HL-60 (cell line): ENCODE results near the gene CIP2A.

Experiments used
- DNase-seq, 2 experiments: peaks; one replicate each; pipeline ENCODE4 v3.0.0-alpha.2; 2010 to 2020; ENCODE audit warnings: low read depth in 1 of 2, low spot score in 1 of 2
- H3K27ac ChIP-seq: fragments of 250-450 bp; sonication (Bioruptor Pico); replicated peaks from 2 replicates; pipeline ENCODE4 v1.5.1; 2020; ENCODE audit warnings: mild to moderate bottlenecking, moderate library complexity
- H3K27me3 ChIP-seq: fragments of 250-450 bp; sonication (Bioruptor Pico); 2 replicates; pipeline ENCODE4 v1.5.1; 2021; ENCODE audit warnings: mild to moderate bottlenecking, moderate library complexity; ENCODE audit not compliant: insufficient read depth, poor library complexity, severe bottlenecking
- H3K4me3 ChIP-seq: replicated peaks from 2 replicates; pipeline ENCODE4 v1.5.1; 2011; ENCODE audit warnings: mild to moderate bottlenecking, control low read depth, low read length; ENCODE audit not compliant: insufficient read depth
- CTCF ChIP-seq: IDR thresholded peaks from one replicate; pipeline ENCODE4 v1.5.1; 2011; ENCODE audit warnings: low read length, control low read depth, inconsistent platforms; ENCODE audit not compliant: insufficient read depth
- GABPA ChIP-seq: IDR thresholded peaks from 2 replicates; pipeline ENCODE4 v1.6.1; 2012; ENCODE audit warnings: low read depth
- POLR2AphosphoS5 ChIP-seq: IDR thresholded peaks from 2 replicates; pipeline ENCODE4 v1.6.1; 2012; ENCODE audit warnings: low read depth
- REST ChIP-seq: IDR thresholded peaks from 2 replicates; pipeline ENCODE4 v1.6.1; 2012; ENCODE audit warnings: low read depth; ENCODE audit not compliant: insufficient replicate concordance
- SPI1 ChIP-seq: IDR thresholded peaks from 2 replicates; pipeline ENCODE4 v1.6.1; 2012; ENCODE audit warnings: low read depth, mild to moderate bottlenecking, borderline replicate concordance

Gene CIP2A

GRCh38 chr3:108552267-108553159 lies 36.7 kb downstream of the CIP2A start:
- no peaks in the 10 kb centered on the region for H3K27me3 ChIP-seq
- H3K27ac ChIP-seq = no peak overlapping the region
- no peak for TF ChIP-seq POLR2AphosphoS5
- TF ChIP-seq SPI1 = no peak
- no peak for TF ChIP-seq REST
- no peak for TF ChIP-seq GABPA
- no peak for TF ChIP-seq CTCF
- no peak overlapping the region for H3K4me3 ChIP-seq
- DNase-seq = no peak

- no peak for DNase-seq
- TF ChIP-seq GABPA = no peak
- no peak for TF ChIP-seq CTCF
- no peak for TF ChIP-seq POLR2AphosphoS5
- no peak for TF ChIP-seq REST
- TF ChIP-seq SPI1 = no peak
- H3K27ac ChIP-seq = no peak overlapping the region
- H3K27me3 ChIP-seq = no peaks in the 10 kb centered on the region
- no peak overlapping the region for H3K4me3 ChIP-seq
Observed at GRCh38 chr3:108548886-108549285, 40.4 kb downstream of the CIP2A start.

- TF ChIP-seq GABPA (no peak), REST (no peak), CTCF (no peak), SPI1 (no peak), POLR2AphosphoS5 (no peak)
- Histone ChIP-seq H3K27ac (no peak overlapping the region), H3K4me3 (no peak overlapping the region), H3K27me3 (no peaks in the 10 kb centered on the region)
- no peak for DNase-seq
Observed at GRCh38 chr3:108548304-108548703, 40.9 kb downstream of the CIP2A start.
